Astrocyte (in vitro differentiated cells and primary cell): ENCODE results near the gene HSPA2. TPM values are rescaled to one million over a fixed set of nuclear protein-coding genes. Genes with fewer than 3 reads are reported as not detected.

Source experiments
- DNase-seq: peaks from one replicate; pipeline ENCODE4 v3.0.0-alpha.2; 2010; ENCODE audit warnings: low read depth
- FAIRE-seq: peaks from 2 replicates; lab custom pipeline; 2011; peaks lifted over from hg19 to GRCh38; lab: Jason Lieb, UNC
- H2AFZ ChIP-seq: 2 replicates; pipeline ENCODE4 v1.6.0; 2012; ENCODE audit warnings: low read depth, low read length, inconsistent platforms
- H3K27ac ChIP-seq: 2 replicates; pipeline ENCODE4 v1.5.1; 2011; ENCODE audit warnings: low read depth, low read length, inconsistent platforms
- H3K27me3 ChIP-seq: 2 replicates; pipeline ENCODE4 v1.6.0; 2011; ENCODE audit warnings: low read length, inconsistent platforms; ENCODE audit not compliant: insufficient read depth
- H3K36me3 ChIP-seq: 2 replicates; pipeline ENCODE4 v1.5.1; 2011; ENCODE audit warnings: low read length, inconsistent platforms; ENCODE audit not compliant: insufficient read depth
- H3K4me1 ChIP-seq: 2 replicates; pipeline ENCODE4 v1.5.1; 2011; ENCODE audit warnings: low read length, inconsistent platforms; ENCODE audit not compliant: insufficient read depth
- H3K4me2 ChIP-seq: 2 replicates; pipeline ENCODE4 v1.6.0; 2012; ENCODE audit warnings: low read length, inconsistent platforms
- H3K4me3 ChIP-seq: 2 replicates; pipeline ENCODE4 v1.5.1; 2011; ENCODE audit warnings: low read depth, mild to moderate bottlenecking, low read length, inconsistent platforms; ENCODE audit not compliant: insufficient read depth
- H3K79me2 ChIP-seq: 2 replicates; pipeline ENCODE4 v1.6.0; 2012; ENCODE audit warnings: mild to moderate bottlenecking, low read length, inconsistent platforms; ENCODE audit not compliant: insufficient read depth
- H3K9ac ChIP-seq: 2 replicates; pipeline ENCODE4 v1.6.0; 2012; ENCODE audit warnings: mild to moderate bottlenecking, low read length, inconsistent platforms
- H3K9me3 ChIP-seq: 2 replicates; pipeline ENCODE4 v1.5.1; 2012; ENCODE audit warnings: low read depth, mild to moderate bottlenecking, low read length, inconsistent platforms; ENCODE audit not compliant: insufficient read depth
- H4K20me1 ChIP-seq: 2 replicates; pipeline ENCODE4 v1.6.0; 2012; ENCODE audit warnings: low read length, inconsistent platforms; ENCODE audit not compliant: insufficient read depth
- H3K27ac Mint-ChIP-seq: one replicate; pipeline ENCODE4 v1.8.0; 2021; ENCODE audit warnings: mild to moderate bottlenecking, mixed read lengths; ENCODE audit not compliant: unreplicated experiment
- H3K27me3 Mint-ChIP-seq: one replicate; pipeline ENCODE4 v1.8.0; 2021; ENCODE audit warnings: low read depth, mixed read lengths; ENCODE audit not compliant: unreplicated experiment
- H3K36me3 Mint-ChIP-seq: one replicate; pipeline ENCODE4 v1.8.0; 2021; ENCODE audit warnings: low read depth, mixed read lengths; ENCODE audit not compliant: unreplicated experiment
- H3K4me1 Mint-ChIP-seq: one replicate; pipeline ENCODE4 v1.8.0; 2021; ENCODE audit warnings: low read depth, mixed read lengths; ENCODE audit not compliant: unreplicated experiment
- H3K4me3 Mint-ChIP-seq: one replicate; pipeline ENCODE4 v1.8.0; 2021; ENCODE audit warnings: mild to moderate bottlenecking, moderate library complexity, mixed read lengths; ENCODE audit not compliant: unreplicated experiment
- H3K9me3 Mint-ChIP-seq: one replicate; pipeline ENCODE4 v1.8.0; 2021; ENCODE audit warnings: mild to moderate bottlenecking, mixed read lengths; ENCODE audit not compliant: unreplicated experiment
- CTCF ChIP-seq: IDR thresholded peaks from 2 replicates; pipeline ENCODE4 v1.5.1; 2011; ENCODE audit warnings: low read depth, mild to moderate bottlenecking, inconsistent platforms, low read length, moderate library complexity; ENCODE audit not compliant: insufficient read depth
- EZH2 ChIP-seq: IDR thresholded peaks from 2 replicates; pipeline ENCODE4 v1.6.1; 2012; ENCODE audit warnings: mild to moderate bottlenecking, low read length, inconsistent platforms; ENCODE audit not compliant: insufficient read depth
- total RNA-seq: library from RNA; stranded (reverse); gene quantifications from 2 replicates; pipeline ENCODE4 v1.2.1, GENCODE V29; 2021

Gene HSPA2
- total RNA-seq, 1 donor from 2014 or later: 2.8 TPM

- Histone ChIP-seq H3K4me1 (peaks cover 38% of the 10 kb centered on the region), H3K36me3 (peaks cover 4% of the 10 kb centered on the region), H4K20me1 (peaks cover 64% of the 10 kb centered on the region), H3K4me3 (peak overlapping the region; percentile 87), H3K79me2 (peaks cover 93% of the 10 kb centered on the region), H3K27me3 (no peaks in the 10 kb centered on the region), H3K9ac (peak overlapping the region; percentile 48), H2AFZ (no peak overlapping the region), H3K4me2 (peak overlapping the region; percentile 93), H3K9me3 (no peaks in the 10 kb centered on the region), H3K27ac (peak overlapping the region; percentile 2)
- no peaks in the 10 kb centered on the region for H3K27me3 Mint-ChIP-seq
- FAIRE-seq (no peak), DNase-seq (no peak)
- TF ChIP-seq EZH2 (no peak), CTCF (no peak)
- H3K27ac Mint-ChIP-seq: no peak overlapping the region
- H3K36me3 Mint-ChIP-seq: peaks cover 5% of the 10 kb centered on the region
- H3K4me3 Mint-ChIP-seq: peak overlapping the region; percentile 97
- no peaks in the 10 kb centered on the region for H3K9me3 Mint-ChIP-seq
- H3K4me1 Mint-ChIP-seq: peaks cover 51% of the 10 kb centered on the region
Measured at GRCh38 chr14:64506721-64507120, 33.8 kb upstream of the HSPA2 start.

DNA sequence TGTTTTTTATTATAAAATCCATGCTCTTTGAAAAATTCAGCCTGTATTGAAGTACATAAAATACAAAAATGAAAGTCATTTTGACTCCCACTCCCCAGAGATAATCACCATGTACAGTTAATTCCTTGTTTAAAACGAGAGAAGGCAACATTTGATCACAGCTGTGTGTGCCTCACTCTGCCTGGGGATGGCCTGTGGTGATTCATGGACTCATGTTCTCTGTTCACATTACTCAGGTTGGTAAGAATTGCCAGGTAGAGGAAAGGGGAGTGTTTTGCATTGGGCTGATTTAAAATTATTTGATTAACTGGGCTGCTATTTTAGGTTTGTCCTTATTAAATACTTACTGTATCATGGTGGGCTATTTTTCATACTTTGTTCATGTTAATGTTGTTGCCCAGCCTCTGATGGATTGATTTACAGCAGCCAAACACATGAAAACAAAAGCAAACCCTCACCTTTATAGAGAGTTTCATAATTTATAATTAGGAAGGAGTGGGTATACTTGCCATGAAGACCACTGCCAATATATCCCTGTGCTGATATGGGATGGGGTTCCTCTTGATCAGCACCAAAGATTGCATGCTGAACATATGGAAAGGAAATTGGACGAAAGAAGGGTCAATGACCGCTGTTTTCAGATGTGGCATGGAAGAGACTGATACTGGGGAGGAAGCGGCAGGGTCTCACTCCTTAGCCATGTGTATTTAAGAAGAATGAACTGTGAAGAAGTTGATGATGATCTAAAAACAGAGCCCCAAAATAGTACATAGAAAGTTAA is 33.0 kb upstream of the HSPA2 start:
- no peak for TF ChIP-seq CTCF
- TF ChIP-seq EZH2: no peak
- H3K4me3 ChIP-seq: peak overlapping the region; percentile 87
- H3K36me3 Mint-ChIP-seq: peaks cover 5% of the 10 kb centered on the region
- peak overlapping the region; percentile 48 for H3K9ac ChIP-seq
- peak overlapping the region; percentile 53 for H3K27ac Mint-ChIP-seq
- H3K9me3 ChIP-seq: no peaks in the 10 kb centered on the region
- no peaks in the 10 kb centered on the region for H3K9me3 Mint-ChIP-seq
- peak overlapping the region; percentile 93 for H3K4me2 ChIP-seq
- no peaks in the 10 kb centered on the region for H3K27me3 ChIP-seq
- H3K4me1 Mint-ChIP-seq: peaks cover 43% of the 10 kb centered on the region
- H2AFZ ChIP-seq: no peak overlapping the region
- peak; percentile 48 for DNase-seq
- peak overlapping the region; percentile 3 for H3K27ac ChIP-seq
- peaks cover 5% of the 10 kb centered on the region for H3K36me3 ChIP-seq
- H4K20me1 ChIP-seq: peaks cover 72% of the 10 kb centered on the region
- H3K79me2 ChIP-seq: peaks cover 93% of the 10 kb centered on the region
- no peaks in the 10 kb centered on the region for H3K27me3 Mint-ChIP-seq
- peak overlapping the region; percentile 97 for H3K4me3 Mint-ChIP-seq
- no peak for FAIRE-seq
- peaks cover 30% of the 10 kb centered on the region for H3K4me1 ChIP-seq
